Measurements from ENCODE around the gene CACNG1.
"Not testable (repeated sequence)": the region's sequence is repeated elsewhere in the genome, so short reads cannot be mapped to it uniquely, and the experiment has no call there.

CACNG1 gene

GRCh38 chr17:67082107-67082506, 37.8 kb downstream of the CACNG1 start:
- DNase-seq: no peak

GRCh38 chr17:67085406-67085805, 41.1 kb downstream of the CACNG1 start:
- no peak for DNase-seq

GRCh38 chr17:67088639-67089038, 44.3 kb downstream of the CACNG1 start:
- DNase-seq: no peak

- DNase-seq: no peak
Observed at GRCh38 chr17:67090341-67090740, 46.0 kb downstream of the CACNG1 start.

GRCh38 chr17:67092291-67092690, 47.9 kb downstream of the CACNG1 start:
- no peak for DNase-seq

- DNase-seq: not testable (repeated sequence)
Observed at GRCh38 chr17:67092710-67093109, 48.4 kb downstream of the CACNG1 start.

GRCh38 chr17:67093348-67093747, 49.0 kb downstream of the CACNG1 start:
- no peak for DNase-seq

- not testable (repeated sequence) for DNase-seq
Observed at GRCh38 chr17:67095291-67095690, 50.9 kb downstream of the CACNG1 start.

- no peak for DNase-seq
Observed at GRCh38 chr17:67095803-67096202, 51.4 kb downstream of the CACNG1 start.

- no peak for DNase-seq
Observed at GRCh38 chr17:67096609-67097008, 52.3 kb downstream of the CACNG1 start.

- no peak for DNase-seq
Observed at GRCh38 chr17:67098006-67098405, 53.7 kb downstream of the CACNG1 start.

GRCh38 chr17:67104641-67105040, 60.3 kb downstream of the CACNG1 start:
- not testable (repeated sequence) for DNase-seq

- DNase-seq: no peak
Observed at GRCh38 chr17:67105213-67105612, 60.9 kb downstream of the CACNG1 start.

Measured in NCI-H510A (cell line).